Mesenchymal stem cell (in vitro differentiated cells and primary cell): Measurements from ENCODE around the gene MAP9.

Source experiments
- DNase-seq: peaks from one replicate; pipeline ENCODE4 v3.0.0-alpha.2; 2013
- H2AFZ ChIP-seq: one replicate; pipeline ENCODE4 v1.6.1; 2013; ENCODE audit warnings: low read depth, mild to moderate bottlenecking, control low read depth, inconsistent platforms, low read length, moderate library complexity
- H2AK5ac ChIP-seq: 2 replicates; pipeline ENCODE4 v1.6.1; 2013; ENCODE audit warnings: low read length, moderate library complexity, mild to moderate bottlenecking, inconsistent platforms; ENCODE audit not compliant: severe bottlenecking
- H2BK120ac ChIP-seq: one replicate; pipeline ENCODE4 v1.6.1; 2013; ENCODE audit warnings: low read depth, mild to moderate bottlenecking, inconsistent platforms, low read length, moderate library complexity
- H2BK12ac ChIP-seq, 2 experiments: one replicate each; pipeline ENCODE4 v1.6.1; 2013; ENCODE audit warnings: inconsistent platforms in 2 of 2, low read length in 2 of 2, mild to moderate bottlenecking in 2 of 2, moderate library complexity in 2 of 2, control low read depth in 1 of 2
- H2BK15ac ChIP-seq: one replicate; pipeline ENCODE4 v1.6.1; 2013; ENCODE audit warnings: mild to moderate bottlenecking, low read depth, inconsistent platforms; ENCODE audit not compliant: poor library complexity, severe bottlenecking
- H2BK5ac ChIP-seq: 2 replicates; pipeline ENCODE4 v1.6.1; 2013; ENCODE audit warnings: low read depth, mild to moderate bottlenecking, low read length, control low read depth, inconsistent platforms; ENCODE audit not compliant: poor library complexity, severe bottlenecking
- H3K14ac ChIP-seq, 2 experiments: one replicate each; pipeline ENCODE4 v1.6.1; 2013; ENCODE audit warnings: inconsistent platforms in 2 of 2, low read length in 2 of 2, control low read depth in 1 of 2, mild to moderate bottlenecking in 1 of 2, moderate library complexity in 1 of 2
- H3K18ac ChIP-seq, 2 experiments: one replicate each; pipeline ENCODE4 v1.6.1; 2013; ENCODE audit warnings: inconsistent platforms in 2 of 2, low read length in 2 of 2, control low read depth in 1 of 2, low read depth in 1 of 2, mild to moderate bottlenecking in 1 of 2
- H3K23ac ChIP-seq, 2 experiments: one replicate each; pipeline ENCODE4 v1.6.1; 2013; ENCODE audit warnings: inconsistent platforms in 2 of 2, low read length in 2 of 2, mild to moderate bottlenecking in 2 of 2, moderate library complexity in 2 of 2, control low read depth in 1 of 2
- H3K27ac ChIP-seq: 2 replicates; pipeline ENCODE4 v1.5.1; 2013; ENCODE audit warnings: mild to moderate bottlenecking, moderate library complexity, low read length, control low read depth, inconsistent platforms; ENCODE audit not compliant: poor library complexity, severe bottlenecking
- H3K27me3 ChIP-seq, 2 experiments: 2 replicates each; pipeline versions ENCODE4 v1.6.1 to v1.7.0; 2013; ENCODE audit warnings: low read length in 2 of 2, mild to moderate bottlenecking in 2 of 2, moderate library complexity in 2 of 2, control low read depth in 1 of 2, inconsistent platforms in 1 of 2; ENCODE audit not compliant: control insufficient read depth in 1 of 2, insufficient read depth in 1 of 2
- H3K36me3 ChIP-seq, 2 experiments: 2 replicates each; pipeline versions ENCODE4 v1.6.1 to v1.7.0; 2013; ENCODE audit warnings: low read length in 2 of 2, control low read depth in 1 of 2, inconsistent platforms in 1 of 2, low read depth in 1 of 2, mild to moderate bottlenecking in 1 of 2; ENCODE audit not compliant: insufficient read depth in 2 of 2, control insufficient read depth in 1 of 2
- H3K4ac ChIP-seq, 2 experiments: one replicate each; pipeline ENCODE4 v1.6.1; 2013; ENCODE audit warnings: inconsistent platforms in 2 of 2, low read length in 2 of 2, mild to moderate bottlenecking in 2 of 2, moderate library complexity in 2 of 2, control low read depth in 1 of 2, low read depth in 1 of 2
- H3K4me1 ChIP-seq: 2 replicates; pipeline ENCODE4 v1.6.1; 2013; ENCODE audit warnings: low read depth, low read length, control low read depth; ENCODE audit not compliant: control insufficient read depth, insufficient read depth
- H3K4me2 ChIP-seq: 2 replicates; pipeline ENCODE4 v1.6.1; 2013; ENCODE audit warnings: low read length, mild to moderate bottlenecking, inconsistent platforms; ENCODE audit not compliant: poor library complexity, severe bottlenecking
- H3K4me3 ChIP-seq, 2 experiments: 2 replicates each; pipeline versions ENCODE4 v1.5.1 to v1.7.0; 2013; ENCODE audit warnings: low read length in 2 of 2, mild to moderate bottlenecking in 2 of 2, control low read depth in 1 of 2, low read depth in 1 of 2; ENCODE audit not compliant: insufficient read depth in 1 of 2
- H3K79me1 ChIP-seq: replicated peaks from 2 replicates; pipeline ENCODE4 v1.6.1; 2013; ENCODE audit warnings: mild to moderate bottlenecking, control low read depth, low read length, inconsistent platforms; ENCODE audit not compliant: poor library complexity, severe bottlenecking
- H3K9ac ChIP-seq: 2 replicates; pipeline ENCODE4 v1.7.0; 2013; ENCODE audit warnings: mild to moderate bottlenecking, low read length, moderate library complexity
- H3K9me3 ChIP-seq: 2 replicates; pipeline ENCODE4 v1.7.0; 2013; ENCODE audit warnings: mild to moderate bottlenecking, low read length; ENCODE audit not compliant: control insufficient read depth
- H4K8ac ChIP-seq: one replicate; pipeline ENCODE4 v1.6.1; 2013; ENCODE audit warnings: inconsistent platforms, mild to moderate bottlenecking, low read length, moderate library complexity
- H4K91ac ChIP-seq: one replicate; pipeline ENCODE4 v1.6.1; 2013; ENCODE audit warnings: mild to moderate bottlenecking, low read length, inconsistent platforms
- WGBS: methylation state at CpG from one replicate; pipeline ENCODE4 v1.1.7; 2013; ENCODE audit warnings: mixed read lengths; 5-methylcytosine and 5-hydroxymethylcytosine counted together

The MAP9 gene

GRCh38 chr4:155307731-155308277 lies 69.0 kb downstream of the MAP9 start:
- H4K91ac ChIP-seq, result no peak overlapping the region
- no peak overlapping the region for H4K8ac ChIP-seq
- H2BK15ac ChIP-seq, result no peak overlapping the region
- H3K14ac ChIP-seq, result no peak overlapping the region
- no peak for DNase-seq
- no peaks in the 10 kb centered on the region for H3K79me1 ChIP-seq
- no peak overlapping the region for H3K4me3 ChIP-seq
- no peak overlapping the region for H2BK120ac ChIP-seq
- H3K4me1 ChIP-seq, result no peaks in the 10 kb centered on the region
- no peak overlapping the region for H3K4me2 ChIP-seq
- no peak overlapping the region for H3K4ac ChIP-seq
- H3K9me3 ChIP-seq, result no peaks in the 10 kb centered on the region
- no peaks in the 10 kb centered on the region for H3K36me3 ChIP-seq
- H2BK12ac ChIP-seq, result no peak overlapping the region
- H2BK5ac ChIP-seq, result no peak overlapping the region
- WGBS, result 93% methylated on average over 3 of the region's 4 CpGs
- H3K27me3 ChIP-seq, result no peaks in the 10 kb centered on the region
- H3K23ac ChIP-seq, result no peak overlapping the region
- no peak overlapping the region for H3K9ac ChIP-seq
- no peak overlapping the region for H2AFZ ChIP-seq
- no peak overlapping the region for H3K18ac ChIP-seq
- H3K27ac ChIP-seq, result no peak overlapping the region
- no peak overlapping the region for H2AK5ac ChIP-seq

- no peak overlapping the region for H3K4me2 ChIP-seq
- H3K14ac ChIP-seq, result no peak overlapping the region
- WGBS, result 55% methylated on average over 6 of the region's 7 CpGs
- DNase-seq, result no peak
- no peak overlapping the region for H2AK5ac ChIP-seq
- H3K4ac ChIP-seq, result no peak overlapping the region
- H4K8ac ChIP-seq, result no peak overlapping the region
- H3K27me3 ChIP-seq, result no peaks in the 10 kb centered on the region
- H2BK12ac ChIP-seq, result no peak overlapping the region
- H3K4me3 ChIP-seq, result no peak overlapping the region
- H2BK15ac ChIP-seq, result no peak overlapping the region
- no peak overlapping the region for H2BK5ac ChIP-seq
- H2AFZ ChIP-seq, result no peak overlapping the region
- H3K36me3 ChIP-seq, result no peaks in the 10 kb centered on the region
- H3K9me3 ChIP-seq, result no peaks in the 10 kb centered on the region
- no peak overlapping the region for H3K27ac ChIP-seq
- H3K23ac ChIP-seq, result no peak overlapping the region
- no peaks in the 10 kb centered on the region for H3K4me1 ChIP-seq
- no peak overlapping the region for H2BK120ac ChIP-seq
- H3K79me1 ChIP-seq, result no peaks in the 10 kb centered on the region
- no peak overlapping the region for H3K9ac ChIP-seq
- H3K18ac ChIP-seq, result no peak overlapping the region
- no peak overlapping the region for H4K91ac ChIP-seq
Observed at GRCh38 chr4:155305619-155306018, 71.1 kb downstream of the MAP9 start.

- Histone ChIP-seq H3K18ac (no peak overlapping the region), H2BK5ac (no peak overlapping the region), H4K91ac (no peak overlapping the region), H3K14ac (no peak overlapping the region), H2BK12ac (no peak overlapping the region), H3K9me3 (no peaks in the 10 kb centered on the region), H3K79me1 (no peaks in the 10 kb centered on the region), H3K36me3 (no peaks in the 10 kb centered on the region), H4K8ac (no peak overlapping the region), H2BK15ac (no peak overlapping the region), H3K4me1 (no peaks in the 10 kb centered on the region), H2AFZ (no peak overlapping the region), H2BK120ac (no peak overlapping the region), H3K4ac (no peak overlapping the region), H3K9ac (no peak overlapping the region), H3K4me2 (no peak overlapping the region), H3K4me3 (no peak overlapping the region), H3K27ac (no peak overlapping the region), H2AK5ac (no peak overlapping the region), H3K27me3 (no peaks in the 10 kb centered on the region), H3K23ac (no peak overlapping the region)
- WGBS, result 78% methylated on average over 1 of the region's 2 CpGs
- DNase-seq, result no peak
Observed at GRCh38 chr4:155304375-155304774, 72.4 kb downstream of the MAP9 start.

- no peaks in the 10 kb centered on the region for H3K27me3 ChIP-seq
- H3K4me2 ChIP-seq, result no peak overlapping the region
- DNase-seq, result no peak
- H4K91ac ChIP-seq, result no peak overlapping the region
- no peak overlapping the region for H2AFZ ChIP-seq
- H2BK5ac ChIP-seq, result no peak overlapping the region
- no peaks in the 10 kb centered on the region for H3K4me1 ChIP-seq
- no peak overlapping the region for H2BK120ac ChIP-seq
- no peak overlapping the region for H2BK15ac ChIP-seq
- H3K9ac ChIP-seq, result no peak overlapping the region
- no peaks in the 10 kb centered on the region for H3K79me1 ChIP-seq
- H3K9me3 ChIP-seq, result peaks cover 8% of the 10 kb centered on the region
- H2AK5ac ChIP-seq, result no peak overlapping the region
- no peak overlapping the region for H2BK12ac ChIP-seq
- 100% methylated on average over 1 of the region's 2 CpGs for WGBS
- H3K14ac ChIP-seq, result no peak overlapping the region
- no peak overlapping the region for H4K8ac ChIP-seq
- no peak overlapping the region for H3K4me3 ChIP-seq
- H3K23ac ChIP-seq, result no peak overlapping the region
- H3K27ac ChIP-seq, result no peak overlapping the region
- H3K18ac ChIP-seq, result no peak overlapping the region
- H3K36me3 ChIP-seq, result no peaks in the 10 kb centered on the region
- H3K4ac ChIP-seq, result no peak overlapping the region
Observed at GRCh38 chr4:155299103-155299502, 77.7 kb downstream of the MAP9 start.
